HG03342 (cell line): ENCODE results near the gene SLC35A2.

Experiments used
- ATAC-seq: cut with Tn5 transposase; IDR thresholded peaks from one replicate; pipeline ENCODE4 v1.9.1; 2021; ENCODE audit warnings: mild to moderate bottlenecking, moderate library complexity; ENCODE audit not compliant: unreplicated experiment

Gene SLC35A2

DNA sequence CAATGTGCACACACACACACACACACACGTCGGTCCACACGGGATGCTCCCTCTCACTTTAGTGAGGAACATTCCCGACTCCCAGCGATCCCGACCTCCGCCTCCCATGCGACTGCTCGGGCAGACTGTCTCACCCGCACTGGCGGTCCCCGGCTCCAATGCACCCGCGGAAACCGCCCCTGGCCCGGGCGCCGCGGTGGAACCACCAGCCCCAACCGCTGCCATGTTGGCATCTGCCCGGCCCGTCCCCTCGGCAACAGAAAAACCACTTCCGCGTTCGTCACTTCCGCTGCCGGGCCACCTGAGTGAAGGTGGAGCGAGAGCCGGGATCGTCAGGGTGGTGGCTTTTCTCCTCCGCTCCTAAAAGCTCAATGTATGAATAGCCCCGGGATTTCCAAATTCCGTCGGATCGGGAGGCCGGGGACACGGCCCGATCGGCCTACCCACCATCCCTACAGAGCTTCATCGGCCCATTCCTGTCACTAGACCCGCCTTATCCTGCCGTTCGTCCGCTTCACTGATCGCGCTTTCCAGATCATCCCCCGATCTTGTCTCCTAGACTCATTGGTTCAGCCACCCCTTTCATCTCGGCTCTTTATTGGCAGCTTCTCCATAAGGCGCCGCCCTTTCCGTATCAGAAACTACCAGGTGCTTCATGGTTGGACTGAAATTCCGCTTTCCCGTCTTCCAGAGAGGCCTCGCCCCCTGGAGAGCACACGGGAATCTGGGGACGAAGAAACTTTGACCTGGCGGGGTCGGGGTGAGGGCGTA lies at the start of gene SLC35A2:
Gene SLC35A2 (minus strand): TSS at position 235 of the 771 bp plus-strand sequence. CDS start 10 bp downstream, at position 225.
- peak; percentile 63 for ATAC-seq

DNA sequence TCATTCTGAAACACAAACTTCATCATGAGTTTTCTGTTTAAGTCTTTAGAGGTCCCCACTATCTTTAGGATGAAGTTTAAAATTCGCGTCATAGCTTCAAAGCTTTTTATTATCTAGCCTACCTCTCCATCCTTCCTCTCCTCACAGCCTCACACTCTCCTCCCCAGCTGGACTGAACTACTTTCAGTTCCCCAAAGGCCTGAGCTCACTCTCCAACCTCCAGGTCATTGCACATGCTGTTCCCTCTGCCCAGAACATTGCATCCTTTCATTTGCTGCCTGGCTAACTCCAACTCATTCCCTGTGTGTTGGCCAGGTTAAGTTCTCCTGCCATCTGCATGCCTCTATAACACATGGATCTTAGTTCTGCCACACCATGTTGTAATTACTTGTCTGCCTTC lies 48.8 kb upstream of the SLC35A2 start:
- ATAC-seq: no peak

DNA sequence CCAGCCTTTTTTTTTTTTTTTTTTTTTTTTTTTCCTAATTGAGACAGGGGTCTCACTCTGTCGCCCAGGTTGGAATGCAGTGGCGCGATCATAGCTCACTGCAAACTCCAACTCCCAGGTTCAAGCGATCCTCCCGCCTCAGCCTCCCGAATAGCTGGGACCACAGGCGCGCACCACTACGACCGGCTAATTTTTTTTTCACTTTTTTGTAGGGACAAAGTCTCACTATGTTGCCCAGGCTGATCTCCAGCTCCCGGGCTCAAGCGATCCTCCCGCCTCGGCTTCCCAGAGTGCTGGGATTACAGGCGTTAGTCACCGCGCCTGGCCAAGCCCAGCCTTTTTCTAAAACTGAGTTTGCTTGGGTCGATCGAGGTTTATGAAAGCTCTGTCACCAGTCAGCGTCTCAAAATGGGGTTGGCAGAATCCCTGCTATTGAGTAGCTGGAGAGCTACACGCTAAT lies 47.2 kb upstream of the SLC35A2 start:
- ATAC-seq: no peak

DNA sequence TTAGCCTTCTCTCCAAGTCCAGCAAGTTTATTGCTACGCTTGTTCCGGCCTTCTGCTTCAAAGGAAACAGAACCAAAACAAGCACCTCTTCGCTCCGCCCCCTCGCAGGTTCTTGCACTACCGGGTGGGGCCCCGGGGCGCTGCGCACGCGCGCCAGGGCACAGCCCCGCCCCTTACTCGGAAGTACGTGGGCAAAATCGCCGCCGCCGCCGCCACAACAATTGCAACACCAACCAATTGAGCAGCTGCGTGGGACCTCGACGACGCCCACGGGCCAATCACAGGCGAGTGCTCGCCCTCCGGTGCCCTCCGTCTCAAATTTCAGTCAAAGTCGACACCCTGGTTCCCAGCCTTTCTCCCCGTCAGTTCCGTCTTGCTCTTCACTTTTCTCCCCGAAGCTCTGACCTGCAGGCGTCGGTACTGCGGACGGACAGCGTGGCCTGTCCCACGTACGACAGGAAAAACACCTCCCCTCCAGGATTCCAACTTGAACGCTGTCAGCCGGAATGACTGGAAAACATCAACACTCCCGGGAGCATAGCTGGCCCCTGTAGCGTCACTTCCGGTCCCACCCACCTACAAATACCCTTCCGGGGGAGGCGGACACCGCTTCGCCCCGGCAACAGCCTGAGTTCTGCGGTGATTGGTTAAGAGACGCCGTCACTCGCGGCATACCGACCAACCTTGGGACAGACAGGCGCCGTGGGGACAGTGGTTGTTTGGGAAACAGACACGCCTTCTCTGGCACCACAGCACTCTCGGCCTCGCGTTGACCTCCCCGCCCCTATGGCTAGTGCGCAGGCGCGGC lies 46.6 kb upstream of the SLC35A2 start:
- ATAC-seq: peak; percentile 82

DNA sequence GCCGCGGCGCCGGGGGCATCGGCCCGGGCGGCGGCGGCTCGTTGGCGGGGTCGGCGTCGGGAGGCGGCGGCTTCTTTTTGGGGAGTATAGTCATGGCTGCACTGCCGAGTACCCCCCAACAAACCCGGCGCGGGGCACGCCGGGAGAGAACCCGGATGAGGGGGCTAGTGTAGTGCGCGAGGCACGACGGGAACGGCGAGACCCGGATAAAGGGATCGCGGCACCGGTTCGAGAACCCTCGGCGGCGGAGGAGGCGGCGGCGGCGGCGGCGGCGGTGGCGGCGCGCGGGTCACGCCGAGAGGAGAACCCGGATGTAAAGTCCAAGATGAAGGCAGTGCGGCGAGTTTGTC lies 46.0 kb upstream of the SLC35A2 start, which contains the start of gene OTUD5:
Gene OTUD5 (minus strand): TSS at position 131 of the 350 bp plus-strand sequence. CDS start 37 bp downstream, at position 94.
- peak; percentile 35 for ATAC-seq

DNA sequence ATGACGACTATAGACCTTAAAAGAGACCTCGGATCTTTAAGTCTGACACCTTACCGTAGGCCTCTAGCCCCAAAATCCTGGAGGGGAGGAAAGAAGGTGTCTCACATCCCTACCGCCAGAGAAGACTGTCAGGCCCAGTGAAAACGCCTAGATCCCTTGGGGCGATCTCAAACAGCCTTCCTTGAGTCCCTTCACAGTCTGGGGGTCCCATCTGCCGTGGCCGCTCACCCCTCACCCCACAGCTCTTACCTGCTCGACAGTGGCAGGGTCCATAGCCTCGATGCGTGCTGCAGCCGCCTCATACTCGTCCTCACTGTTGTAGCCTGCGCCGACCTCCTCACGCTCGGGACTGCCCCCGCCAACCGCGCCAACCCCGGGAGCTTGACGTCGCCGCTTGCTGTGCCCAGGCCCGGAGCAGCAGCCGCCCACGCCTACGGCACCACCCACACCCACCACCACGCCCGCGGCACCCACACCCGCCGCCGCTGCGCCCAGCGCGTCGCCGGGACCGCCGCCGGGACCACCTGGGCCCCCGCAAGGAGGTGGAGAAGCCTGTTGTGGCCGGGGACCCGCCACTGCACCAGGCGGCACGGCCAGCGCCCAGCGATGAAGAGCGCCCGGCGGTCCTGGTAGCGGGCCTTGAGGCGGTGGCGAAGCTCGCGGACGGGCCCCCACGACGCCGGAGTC lies 45.4 kb upstream of the SLC35A2 start:
- ATAC-seq: peak; percentile 1

DNA sequence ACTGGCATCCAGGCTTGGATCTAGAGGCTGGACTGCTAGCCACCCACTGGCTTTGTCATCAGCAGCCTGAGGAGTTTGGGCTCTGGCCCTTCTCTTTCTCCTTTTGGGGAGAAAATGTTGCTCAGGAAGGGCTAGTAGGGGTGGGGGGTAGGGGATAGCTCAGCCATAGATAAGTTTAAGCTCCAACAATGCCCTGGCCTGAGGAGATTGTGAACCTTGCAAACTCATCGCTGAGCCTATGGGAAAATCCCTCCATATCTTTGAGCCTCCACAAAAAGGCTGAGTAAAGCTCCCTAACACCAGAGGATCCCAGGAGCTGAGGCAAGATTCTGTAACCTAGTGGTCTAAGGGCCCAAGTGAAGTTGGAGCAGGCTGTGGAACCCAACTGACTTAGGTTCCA lies 37.1 kb upstream of the SLC35A2 start:
- no peak for ATAC-seq

DNA sequence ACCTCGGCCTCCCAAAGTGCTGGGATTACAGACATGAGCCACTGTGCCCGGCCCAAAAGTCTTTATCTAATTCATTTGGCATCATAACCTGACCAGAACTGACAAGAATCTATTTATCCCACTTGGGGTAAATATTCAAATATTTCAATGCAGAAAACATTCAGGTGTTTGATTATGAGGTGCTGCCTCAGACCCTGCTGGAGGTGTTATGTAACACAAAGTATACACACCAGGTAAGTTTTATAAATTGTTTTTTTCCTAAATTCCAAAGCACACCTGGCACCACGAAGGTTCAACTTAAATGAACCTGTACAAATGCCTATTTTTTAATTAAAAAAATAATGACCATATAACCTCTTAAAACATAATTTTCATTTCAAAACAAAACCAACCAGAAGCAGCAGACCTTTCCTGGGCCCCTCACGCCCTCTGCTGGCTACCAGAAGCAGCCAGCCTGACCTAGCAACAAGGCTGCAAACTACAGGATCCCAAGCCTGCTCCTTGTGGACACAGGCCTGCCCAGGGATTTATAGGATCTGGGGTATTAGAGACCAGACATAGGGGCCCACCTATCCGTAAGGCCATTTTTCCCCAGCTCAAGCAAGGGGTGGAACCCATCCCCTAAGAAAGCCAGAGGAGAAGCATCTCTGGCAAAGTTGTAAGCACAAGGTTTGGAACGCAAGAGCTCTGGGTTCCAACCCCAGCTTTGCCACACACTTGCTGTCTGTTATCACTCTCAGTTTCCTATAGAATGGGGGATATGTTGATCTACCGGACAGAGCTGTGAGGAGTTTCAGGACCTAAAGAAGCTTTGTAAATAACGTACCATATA lies 34.3 kb upstream of the SLC35A2 start:
- peak; percentile 54 for ATAC-seq

DNA sequence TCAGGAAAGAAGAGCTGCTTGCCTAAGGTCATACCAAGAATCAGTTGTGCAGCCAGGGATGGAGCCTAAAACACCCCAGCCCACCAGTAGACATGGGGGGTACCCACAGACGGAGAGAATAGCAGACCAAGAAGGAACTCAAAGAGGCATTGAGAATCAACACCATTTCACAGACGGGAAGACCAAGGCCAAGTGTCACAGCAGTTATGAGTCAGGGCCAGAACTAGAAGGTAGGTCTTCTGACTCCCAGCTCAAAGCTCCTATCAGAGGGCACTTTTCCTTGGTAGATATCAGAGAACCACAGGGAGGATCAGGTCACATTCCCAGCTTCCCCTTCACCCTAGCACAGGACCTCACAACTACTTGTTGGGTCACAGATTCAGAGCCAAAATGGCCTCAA lies 31.4 kb upstream of the SLC35A2 start:
- ATAC-seq: no peak

DNA sequence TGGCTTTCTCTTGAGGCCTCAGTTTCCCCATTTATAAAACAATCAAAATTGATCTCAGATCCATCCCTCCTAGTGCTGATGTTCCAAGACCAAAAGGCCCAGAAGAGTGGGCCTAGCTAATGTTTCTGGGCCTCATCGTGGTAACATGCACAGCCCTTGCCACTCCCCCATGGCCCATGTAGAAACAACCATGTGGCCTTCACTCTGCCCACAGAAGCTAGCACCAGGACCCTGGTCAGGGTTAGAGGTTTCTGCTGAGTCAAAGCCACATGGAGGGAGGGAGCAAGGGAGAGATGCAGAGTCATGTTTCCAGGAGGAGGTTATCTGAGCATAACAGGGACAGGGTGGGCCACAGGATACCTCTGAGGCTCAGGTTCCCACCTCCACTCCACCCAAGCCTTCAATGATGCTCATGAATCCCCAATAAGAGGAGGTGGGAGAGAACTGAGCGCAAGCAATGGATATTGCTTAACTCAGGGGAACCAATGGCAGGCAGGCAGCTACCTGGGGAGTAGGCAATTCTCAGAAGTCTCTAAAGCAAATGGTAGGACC lies 29.0 kb upstream of the SLC35A2 start:
- ATAC-seq: no peak

DNA sequence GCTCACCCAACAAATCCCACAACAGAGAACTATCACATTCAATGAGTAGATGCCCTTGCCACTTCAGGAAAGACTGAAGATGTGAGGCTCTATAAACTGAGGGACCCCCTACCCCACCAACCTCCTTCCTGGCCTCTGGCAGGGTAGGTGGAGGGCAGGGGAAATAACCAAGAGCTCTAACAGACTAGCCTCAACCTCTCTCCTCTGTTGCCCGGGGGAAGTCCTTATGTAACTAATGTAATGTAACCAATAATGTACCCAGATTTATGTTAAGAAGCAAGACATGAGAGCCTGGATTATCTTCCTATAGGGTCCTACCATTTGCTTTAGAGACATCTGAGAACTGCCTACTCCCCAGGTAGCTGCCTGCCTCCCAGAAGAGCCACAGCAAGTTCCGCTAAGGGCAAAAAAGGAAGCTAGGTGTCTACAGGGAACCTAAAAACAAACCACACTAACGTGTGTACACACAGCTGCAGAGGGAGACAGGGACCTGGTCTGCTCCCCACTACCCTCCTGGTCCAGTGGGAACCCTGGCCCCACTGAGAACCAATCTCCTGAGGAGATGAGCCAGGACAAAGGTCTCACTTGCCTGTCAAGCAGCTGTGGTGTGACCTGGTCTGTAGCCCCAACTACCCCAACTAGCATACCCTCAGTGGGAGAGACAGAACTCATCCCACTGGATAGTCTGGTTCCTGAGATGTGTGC lies 28.2 kb upstream of the SLC35A2 start:
- peak; percentile 27 for ATAC-seq

DNA sequence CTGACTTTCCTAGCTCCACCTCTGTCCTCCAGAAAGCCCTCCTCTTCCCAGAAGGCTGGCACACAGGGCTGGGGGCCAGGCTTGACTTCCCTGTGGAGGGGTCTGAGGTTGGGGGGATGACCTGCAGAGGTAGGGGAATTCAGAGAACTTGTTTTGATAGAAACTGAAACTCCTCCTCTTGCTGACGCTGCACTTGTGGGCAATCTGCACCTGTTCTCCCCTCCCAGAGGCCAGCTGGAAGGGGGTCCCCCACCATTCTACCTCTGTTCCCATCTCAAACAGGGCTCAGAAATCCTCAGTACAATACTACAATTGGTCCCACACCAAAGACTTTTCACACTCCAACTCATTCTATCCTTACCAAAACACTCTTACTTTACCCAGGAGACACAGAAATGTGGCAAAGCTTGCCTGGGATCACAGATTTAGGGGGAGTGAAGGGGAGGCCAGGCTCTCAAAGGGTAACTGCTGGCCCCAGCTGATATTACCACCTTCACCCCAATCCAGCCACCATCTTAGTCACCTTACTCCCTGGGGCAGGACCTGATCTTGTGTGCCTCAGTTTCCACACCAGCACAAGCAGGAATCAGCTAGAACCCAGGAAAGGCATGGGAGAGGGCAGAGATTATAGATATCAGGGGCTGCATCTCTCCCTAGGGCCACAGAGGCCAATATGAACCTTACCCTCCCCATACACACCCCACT lies 27.4 kb upstream of the SLC35A2 start:
- ATAC-seq: peak; percentile 48

DNA sequence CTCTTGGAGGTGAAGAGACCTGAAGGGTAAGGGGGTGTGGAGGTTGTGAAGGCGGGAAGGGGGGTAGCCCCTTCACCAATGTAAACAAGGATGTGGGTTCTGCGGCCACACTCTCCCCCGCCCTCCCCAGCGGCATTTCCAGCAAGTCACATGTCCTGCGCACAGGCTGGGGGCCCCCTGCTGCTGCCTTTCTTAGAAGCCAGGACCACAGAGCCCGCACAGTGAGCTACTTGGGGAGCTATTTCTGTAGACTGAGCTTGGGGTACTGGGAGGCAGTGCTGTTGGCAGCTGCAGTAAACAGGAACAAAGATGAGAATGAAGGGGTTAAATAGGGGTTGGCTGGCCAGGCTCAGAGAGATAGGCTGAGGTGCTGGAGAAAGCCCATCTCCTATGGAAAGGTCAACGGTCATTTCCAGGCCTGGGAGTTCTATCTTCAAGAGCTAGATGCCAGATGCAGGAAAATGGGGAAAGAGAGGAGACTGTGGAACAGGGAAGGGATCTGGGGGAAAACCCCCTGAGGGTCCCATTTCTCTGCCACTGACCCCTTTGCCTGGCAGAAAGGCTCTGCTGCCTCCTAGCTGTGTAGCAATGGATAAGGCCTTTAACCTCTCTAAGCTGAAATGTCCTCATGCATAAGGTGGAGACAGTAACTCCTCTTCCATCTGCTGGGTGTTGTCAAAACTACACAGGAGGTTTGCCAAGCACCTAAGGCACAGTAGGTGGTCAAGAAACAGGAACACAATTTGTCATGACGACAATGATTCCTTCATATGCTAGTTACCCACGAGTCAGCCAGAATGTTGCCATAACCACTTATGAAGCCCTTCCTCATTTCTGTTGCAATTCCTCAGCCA lies 25.8 kb upstream of the SLC35A2 start:
- ATAC-seq: peak; percentile 63

DNA sequence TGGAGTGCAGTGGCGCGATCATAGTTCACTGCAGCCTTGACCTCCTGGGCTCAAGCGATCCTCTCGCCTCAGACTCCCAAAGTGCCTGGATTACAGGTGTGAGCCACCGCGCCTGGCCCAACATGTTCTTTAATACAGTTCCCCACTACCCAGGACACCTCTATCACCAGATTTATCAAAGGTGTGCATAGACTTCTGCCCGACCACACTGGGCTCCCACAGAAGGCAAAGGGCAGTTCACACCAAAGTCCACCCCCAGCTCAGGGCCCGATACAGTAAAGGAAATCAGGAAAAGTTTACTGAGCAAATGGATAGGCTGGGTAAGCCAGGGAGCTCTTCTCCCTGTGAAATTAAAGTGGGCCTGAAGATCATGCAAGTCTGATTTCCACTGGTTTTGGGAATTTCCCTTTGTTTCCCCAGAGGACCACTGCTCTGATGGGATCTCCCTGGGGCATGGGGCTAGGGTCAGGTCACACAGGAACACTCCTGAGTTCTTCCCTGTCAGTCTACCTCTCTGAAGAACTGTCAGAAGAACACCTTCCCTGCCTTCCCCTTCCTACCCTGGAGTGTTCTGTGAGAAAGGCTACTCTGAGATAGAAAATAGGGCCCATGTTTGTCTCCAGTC lies 25.1 kb upstream of the SLC35A2 start:
- no peak for ATAC-seq

DNA sequence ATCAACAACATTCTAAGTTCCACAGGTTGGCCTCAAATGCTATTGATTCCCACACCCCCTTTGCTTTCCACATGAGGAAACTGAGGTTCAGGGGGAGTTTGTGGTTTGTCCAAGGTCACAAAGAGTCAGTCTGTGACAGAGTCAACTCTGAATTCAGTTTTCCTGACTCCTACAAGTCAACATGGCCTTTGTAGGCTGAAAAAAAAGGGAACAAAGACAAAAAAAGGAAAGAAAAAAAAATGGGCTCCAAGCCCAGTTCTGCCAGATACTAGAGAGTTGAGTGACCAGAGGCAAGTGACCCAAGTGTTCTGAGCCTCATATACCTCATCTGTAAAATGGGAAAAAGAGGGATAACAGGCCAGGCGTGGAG lies 23.8 kb upstream of the SLC35A2 start:
- no peak for ATAC-seq

DNA sequence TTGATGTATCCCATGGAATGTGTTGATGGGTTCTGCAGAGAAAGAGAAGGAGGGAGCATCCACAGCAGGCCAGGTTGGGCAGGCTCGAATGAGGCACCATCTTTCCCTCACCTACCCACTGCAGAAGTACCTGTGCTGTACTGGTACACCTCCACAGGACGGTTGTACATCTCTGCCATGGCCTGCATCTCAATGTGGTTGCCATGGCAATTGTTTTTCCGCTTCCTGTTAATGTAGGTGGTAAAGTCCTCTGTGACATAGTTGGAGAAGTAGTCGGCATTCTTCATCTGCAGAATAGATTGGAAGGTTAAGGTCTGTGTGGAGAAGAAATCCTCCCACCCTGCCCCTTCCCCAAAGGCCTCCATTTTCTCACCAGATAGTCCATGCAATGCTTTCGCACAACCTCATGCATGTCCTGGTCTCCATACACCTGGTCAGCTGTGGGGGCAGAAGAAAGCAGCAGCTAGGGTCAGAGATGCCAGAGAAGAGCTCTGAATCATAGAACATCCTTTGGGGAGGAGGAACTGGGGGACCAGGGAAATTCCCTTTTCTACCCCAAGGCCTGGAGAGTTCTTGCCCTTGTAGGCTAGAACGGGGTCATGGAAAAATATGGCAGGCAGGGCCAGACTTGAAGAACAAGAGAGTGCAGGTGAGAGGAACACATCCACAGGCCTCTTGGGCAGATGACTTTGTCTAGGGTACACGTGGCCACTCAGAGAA lies 23.3 kb upstream of the SLC35A2 start:
- no peak for ATAC-seq

DNA sequence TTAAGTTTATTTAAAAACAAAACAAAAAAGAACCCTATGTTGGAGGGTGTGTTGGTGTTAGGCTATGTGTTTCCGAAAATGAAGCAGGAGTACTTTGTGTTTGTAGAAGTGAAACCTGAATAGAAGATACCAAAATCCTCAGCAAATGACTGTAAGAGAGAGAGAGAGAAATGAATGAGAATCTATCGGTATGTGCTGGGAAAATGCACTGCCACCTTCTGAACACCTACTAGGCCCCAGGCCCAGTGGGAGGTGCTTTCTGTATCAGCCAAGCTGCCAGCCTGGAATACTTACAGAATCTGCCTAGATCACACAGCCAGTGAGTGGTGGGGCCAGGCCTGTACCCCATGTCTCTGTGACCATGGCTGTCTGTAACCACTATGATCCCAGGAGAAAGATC lies 22.3 kb upstream of the SLC35A2 start:
- no peak for ATAC-seq
